Brain microvascular endothelial cell (primary cell): Measurements from ENCODE around the gene LHX5.
A peak's percentile ranks its signal among the peaks of the same experiment; 100 is the strongest.

Experiments
- DNase-seq: peaks from one replicate; pipeline ENCODE4 v3.0.0-alpha.2; 2020
- H3K27ac ChIP-seq: fragments of 250-450 bp; sonication (Bioruptor Pico); 2 replicates; pipeline ENCODE4 v1.5.1; 2020; ENCODE audit warnings: mild to moderate bottlenecking, moderate library complexity
- H3K27me3 ChIP-seq: fragments of 250-450 bp; sonication (Bioruptor Pico); replicated peaks from 2 replicates; pipeline ENCODE4 v1.5.1; 2020; ENCODE audit warnings: mild to moderate bottlenecking
- H3K36me3 ChIP-seq: fragments of 250-450 bp; sonication (Bioruptor Pico); replicated peaks from 2 replicates; pipeline ENCODE4 v1.5.1; 2020; ENCODE audit warnings: mild to moderate bottlenecking
- H3K4me3 ChIP-seq: 2 replicates; pipeline ENCODE4 v1.5.1; 2011; ENCODE audit warnings: low read depth, mild to moderate bottlenecking, control low read depth, low read length, moderate library complexity
- in situ Hi-C: cut with HindIII; loops from 2 replicates; pipeline ENCODE4 v1.10.0; 2017; ENCODE audit warnings: low sequenced_read_pairs, low pct_ligation_motif_present
- TF ChIP-seq, protein P1 (sequence below): IDR thresholded peaks from 2 replicates; pipeline ENCODE4 v1.5.1; 2011; ENCODE audit warnings: low read depth, mild to moderate bottlenecking, moderate library complexity, low read length, control low read depth, inconsistent platforms; ENCODE audit errors: missing control alignments

Gene LHX5

DNA sequence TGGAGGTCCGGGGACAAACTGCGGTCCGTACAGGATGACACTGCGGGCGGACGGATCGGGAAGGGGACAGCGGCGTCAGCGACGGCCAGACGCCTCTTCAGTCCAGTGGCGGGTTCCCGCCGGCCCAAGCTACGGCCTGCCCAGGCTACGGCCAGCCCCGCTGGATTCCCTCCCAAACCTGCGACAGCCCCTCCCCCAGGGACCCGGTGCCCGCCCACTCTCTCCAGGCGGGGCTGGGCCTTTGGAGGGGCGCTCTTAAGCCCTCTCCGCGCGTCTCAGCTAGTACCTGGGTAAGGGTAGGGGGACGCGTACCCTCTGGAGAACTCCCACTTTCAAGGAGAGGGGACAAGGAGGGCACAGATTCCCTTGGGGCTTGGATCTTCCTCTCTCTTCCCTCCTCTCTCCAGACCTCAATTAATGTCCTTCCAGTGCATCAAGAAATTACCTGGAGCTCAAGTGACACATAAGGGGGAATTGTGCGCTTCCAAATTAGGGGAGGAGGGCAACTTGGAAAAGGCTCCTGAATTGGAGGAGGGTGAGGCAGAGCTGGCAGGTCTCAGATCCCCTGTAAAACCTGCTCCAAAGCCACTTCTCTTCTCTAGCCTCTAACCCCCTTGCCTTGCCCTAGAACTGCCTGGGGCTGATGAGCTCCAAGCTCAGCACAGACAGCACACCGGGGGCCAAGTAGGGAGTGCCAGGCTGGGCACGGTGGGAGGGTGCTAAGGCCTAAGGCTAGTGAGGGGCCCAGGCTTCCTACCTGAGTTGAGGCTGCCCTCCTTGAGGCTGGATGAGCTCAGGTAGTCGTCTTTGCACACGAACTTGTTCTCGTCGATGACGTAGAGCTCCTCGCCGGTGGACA lies 3.1 kb downstream of the LHX5 start:
- TF ChIP-seq, protein P1, sequence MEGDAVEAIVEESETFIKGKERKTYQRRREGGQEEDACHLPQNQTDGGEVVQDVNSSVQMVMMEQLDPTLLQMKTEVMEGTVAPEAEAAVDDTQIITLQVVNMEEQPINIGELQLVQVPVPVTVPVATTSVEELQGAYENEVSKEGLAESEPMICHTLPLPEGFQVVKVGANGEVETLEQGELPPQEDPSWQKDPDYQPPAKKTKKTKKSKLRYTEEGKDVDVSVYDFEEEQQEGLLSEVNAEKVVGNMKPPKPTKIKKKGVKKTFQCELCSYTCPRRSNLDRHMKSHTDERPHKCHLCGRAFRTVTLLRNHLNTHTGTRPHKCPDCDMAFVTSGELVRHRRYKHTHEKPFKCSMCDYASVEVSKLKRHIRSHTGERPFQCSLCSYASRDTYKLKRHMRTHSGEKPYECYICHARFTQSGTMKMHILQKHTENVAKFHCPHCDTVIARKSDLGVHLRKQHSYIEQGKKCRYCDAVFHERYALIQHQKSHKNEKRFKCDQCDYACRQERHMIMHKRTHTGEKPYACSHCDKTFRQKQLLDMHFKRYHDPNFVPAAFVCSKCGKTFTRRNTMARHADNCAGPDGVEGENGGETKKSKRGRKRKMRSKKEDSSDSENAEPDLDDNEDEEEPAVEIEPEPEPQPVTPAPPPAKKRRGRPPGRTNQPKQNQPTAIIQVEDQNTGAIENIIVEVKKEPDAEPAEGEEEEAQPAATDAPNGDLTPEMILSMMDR = no peak
- Histone ChIP-seq H3K36me3 (no peaks in the 10 kb centered on the region), H3K4me3 (no peak overlapping the region), H3K27ac (no peak overlapping the region), H3K27me3 (peaks cover 100% of the 10 kb centered on the region)
- no peak for DNase-seq
- in situ Hi-C loops = no loop called here

DNA sequence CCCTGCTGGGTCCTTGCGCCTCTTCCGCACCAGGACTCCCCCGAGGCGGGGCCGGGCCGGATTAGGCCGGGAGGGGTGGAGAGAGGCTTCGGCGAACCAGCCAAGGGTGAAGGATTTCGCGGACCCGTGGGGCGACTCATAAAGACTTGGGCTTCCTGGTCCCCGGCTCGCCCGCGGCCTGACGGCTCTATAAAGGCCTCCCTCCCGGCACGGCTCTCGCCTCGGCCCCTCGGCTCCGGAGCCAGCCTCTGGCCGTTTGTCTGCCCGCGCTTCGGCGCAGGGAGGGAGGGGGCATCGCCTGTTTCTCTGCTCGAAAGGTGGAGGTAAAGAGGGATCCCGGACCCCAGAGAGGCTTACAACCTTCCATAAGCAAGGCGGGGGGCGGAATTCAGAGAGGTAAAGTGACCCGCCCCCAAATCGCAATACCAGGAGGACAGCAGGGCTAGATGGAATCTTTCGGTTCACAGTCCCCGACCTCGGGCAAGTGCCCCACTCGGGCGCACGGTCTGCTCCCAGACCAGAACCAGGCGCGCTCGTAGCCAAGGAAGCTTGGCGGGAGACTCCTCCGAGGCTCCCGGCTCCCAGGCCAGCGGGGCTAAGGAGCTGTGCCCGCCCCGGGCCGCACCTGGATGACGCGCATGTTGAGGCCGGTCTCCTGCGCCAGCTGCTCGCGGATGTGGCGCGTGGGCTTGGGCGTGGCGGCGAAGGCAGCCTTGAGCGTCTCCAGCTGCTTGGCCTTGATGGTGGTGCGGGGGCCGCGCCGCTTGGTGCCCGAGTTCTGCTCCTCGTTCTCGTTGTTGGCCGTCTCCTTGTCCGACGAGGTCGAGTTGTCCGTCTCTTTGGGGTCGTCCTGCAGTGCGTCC lies 3.9 kb downstream of the LHX5 start:
- no peak for DNase-seq
- no peak overlapping the region for H3K27ac ChIP-seq
- TF ChIP-seq, protein P1 = no peak
- in situ Hi-C loops = no loop called here
- peaks cover 100% of the 10 kb centered on the region for H3K27me3 ChIP-seq
- H3K4me3 ChIP-seq = peak overlapping the region; percentile 22
- H3K36me3 ChIP-seq = no peaks in the 10 kb centered on the region

DNA sequence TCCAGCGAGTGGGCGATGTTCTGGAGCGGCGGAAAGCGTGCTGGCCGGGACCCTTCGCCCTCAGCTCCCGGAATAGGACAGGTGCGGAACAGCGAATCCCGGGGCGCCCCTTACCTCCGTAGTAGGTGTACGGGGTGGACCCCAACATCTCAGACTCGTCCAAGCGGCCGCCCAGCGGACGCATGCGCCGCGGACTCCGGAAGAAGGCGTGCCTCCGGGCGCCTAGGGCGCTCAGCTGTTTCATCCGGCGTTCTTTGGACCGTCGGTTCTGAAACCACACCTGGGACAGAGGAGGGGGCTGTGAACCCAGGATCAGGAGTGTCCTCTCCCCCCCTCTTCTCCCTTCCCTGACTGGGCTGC lies 4.5 kb downstream of the LHX5 start:
- H3K27me3 ChIP-seq = peaks cover 96% of the 10 kb centered on the region
- no peaks in the 10 kb centered on the region for H3K36me3 ChIP-seq
- TF ChIP-seq, protein P1 = no peak
- in situ Hi-C loops = no loop called here
- peak overlapping the region; percentile 22 for H3K4me3 ChIP-seq
- H3K27ac ChIP-seq = no peak overlapping the region
- no peak for DNase-seq

DNA sequence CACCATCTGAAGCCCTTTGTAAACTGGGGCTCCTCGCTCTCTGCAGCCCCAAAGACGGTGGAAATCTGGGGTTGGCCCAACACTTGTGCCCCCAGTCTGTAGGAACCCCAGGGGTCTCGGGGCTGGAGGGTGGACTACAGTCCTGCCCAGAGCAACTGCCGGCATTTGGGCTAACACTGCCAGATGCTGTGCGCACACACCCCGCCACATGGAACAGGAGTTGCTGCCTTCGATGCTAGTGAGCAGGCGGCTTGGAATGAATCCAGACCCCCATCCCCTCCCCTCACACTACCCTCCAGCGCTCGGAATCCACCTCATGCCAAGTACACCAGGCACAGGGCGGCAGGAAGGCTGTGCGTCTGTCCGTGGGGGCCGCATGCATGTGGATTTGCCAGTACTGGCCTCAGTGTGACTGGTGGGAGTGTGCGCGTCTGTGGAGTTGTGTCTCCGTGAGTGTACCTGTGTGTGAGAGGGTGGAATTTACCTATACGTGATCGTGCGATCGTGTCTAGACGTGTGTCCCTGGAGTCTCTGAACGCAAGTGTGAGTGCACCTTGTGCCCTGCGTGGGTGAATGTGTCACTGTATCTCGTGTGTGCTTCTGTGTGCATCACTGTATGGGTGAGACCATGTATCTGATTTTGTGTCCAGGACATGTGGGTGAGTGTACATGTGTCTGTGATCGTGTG lies 5.1 kb downstream of the LHX5 start:
- no peaks in the 10 kb centered on the region for H3K36me3 ChIP-seq
- H3K27me3 ChIP-seq = peaks cover 90% of the 10 kb centered on the region
- H3K27ac ChIP-seq = no peak overlapping the region
- no peak for DNase-seq
- no peak overlapping the region for H3K4me3 ChIP-seq
- in situ Hi-C loops = no loop called here
- TF ChIP-seq, protein P1 = no peak

DNA sequence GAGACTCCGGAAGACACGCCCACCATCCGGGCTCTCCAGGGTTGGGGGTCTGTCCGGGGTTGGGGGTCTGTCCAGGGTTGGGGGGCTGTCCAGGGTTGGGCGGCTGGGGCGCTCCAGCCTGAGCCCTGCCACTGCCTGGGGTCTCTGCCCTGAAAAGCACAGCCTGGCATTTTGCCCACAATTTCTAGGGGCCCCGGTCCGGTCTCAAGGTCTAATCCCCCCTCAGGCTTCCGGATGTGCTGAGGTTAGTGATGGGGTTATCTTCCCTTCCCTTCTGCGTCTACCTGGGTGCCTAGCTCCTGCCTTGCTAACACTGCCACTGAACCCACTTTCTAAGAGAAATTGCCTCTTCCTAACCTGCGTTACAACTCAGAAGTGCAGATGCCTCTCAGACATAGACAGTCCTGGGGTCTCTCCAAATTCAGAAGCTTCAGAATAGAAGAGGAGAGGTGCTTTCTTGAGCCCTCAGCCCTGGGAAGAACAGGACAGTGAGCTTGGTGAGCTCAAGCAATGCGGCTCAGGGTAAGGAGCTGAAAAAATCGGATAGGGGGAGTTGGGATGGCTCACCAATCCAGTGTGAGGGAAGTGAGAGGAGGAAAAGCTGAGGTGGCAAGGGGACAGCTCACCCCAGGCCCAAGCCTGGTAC lies 5.7 kb downstream of the LHX5 start:
- Histone ChIP-seq H3K4me3 (no peak overlapping the region), H3K27me3 (peaks cover 86% of the 10 kb centered on the region), H3K27ac (no peak overlapping the region), H3K36me3 (no peaks in the 10 kb centered on the region)
- in situ Hi-C loops = no loop called here
- DNase-seq = no peak
- TF ChIP-seq, protein P1 = no peak
